HG02852 (cell line): ENCODE data around the gene PERP.

Experiments used
- ATAC-seq: cut with Tn5 transposase; IDR thresholded peaks from one replicate; pipeline ENCODE4 v1.9.1; 2021; ENCODE audit warnings: mild to moderate bottlenecking, moderate library complexity; ENCODE audit not compliant: unreplicated experiment

The PERP gene

DNA sequence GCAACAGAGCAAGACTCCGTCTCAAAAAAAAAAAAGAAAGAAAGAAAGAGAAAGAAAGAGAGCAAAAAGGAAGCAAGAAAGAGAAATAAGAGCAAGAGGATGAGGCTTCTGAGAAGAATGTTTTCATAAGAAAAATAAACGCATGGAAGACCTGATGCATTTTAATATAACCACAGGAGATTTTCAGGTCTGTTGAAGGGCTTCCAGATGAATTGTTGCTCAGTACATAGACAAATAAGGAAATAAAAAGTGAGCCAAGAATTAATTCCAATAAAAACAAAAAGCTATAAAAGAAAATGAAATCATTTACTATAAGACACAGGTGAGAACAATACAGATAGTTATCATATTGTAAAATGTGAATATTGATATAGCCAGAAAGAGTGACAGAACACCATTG lies 43.5 kb downstream of the PERP start:
- no peak for ATAC-seq

DNA sequence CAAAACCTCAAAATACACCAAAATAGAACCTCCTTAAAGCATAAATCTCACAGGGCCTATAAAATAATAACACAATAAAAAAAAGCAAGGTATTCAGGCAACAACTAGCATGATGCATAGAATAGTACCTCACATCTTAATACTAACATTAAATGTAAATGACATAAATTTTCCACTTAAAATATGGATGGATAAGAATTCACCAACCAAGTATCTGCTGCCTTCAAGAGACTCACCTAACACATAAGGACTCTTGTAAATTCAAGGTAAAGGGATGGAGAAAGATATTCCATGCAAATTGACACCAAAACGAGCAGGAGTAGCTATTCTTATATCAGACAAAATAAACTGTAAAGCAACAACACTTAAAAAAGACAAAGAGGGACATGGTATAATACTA lies 52.2 kb downstream of the PERP start:
- ATAC-seq, result no peak

DNA sequence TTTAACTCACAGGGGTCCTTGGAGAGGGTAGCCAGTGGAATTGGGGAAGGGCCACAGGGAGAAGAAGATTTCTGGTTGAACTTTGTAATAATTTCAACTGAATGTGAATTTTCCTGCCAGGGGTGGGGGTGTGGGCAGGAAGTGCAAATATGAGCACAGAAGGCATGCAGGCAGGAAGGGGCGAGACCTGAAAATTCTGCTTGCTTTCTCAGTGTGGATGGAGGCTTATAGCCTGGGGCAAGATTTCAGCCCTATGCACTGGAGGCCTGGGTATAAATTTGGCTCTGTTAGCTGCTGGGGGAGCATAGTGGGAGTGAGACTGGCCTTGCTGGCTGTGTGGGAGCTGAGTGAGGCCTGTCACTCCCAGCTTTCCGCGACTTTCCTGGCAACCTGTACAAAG lies 54.4 kb downstream of the PERP start:
- ATAC-seq, result no peak

DNA sequence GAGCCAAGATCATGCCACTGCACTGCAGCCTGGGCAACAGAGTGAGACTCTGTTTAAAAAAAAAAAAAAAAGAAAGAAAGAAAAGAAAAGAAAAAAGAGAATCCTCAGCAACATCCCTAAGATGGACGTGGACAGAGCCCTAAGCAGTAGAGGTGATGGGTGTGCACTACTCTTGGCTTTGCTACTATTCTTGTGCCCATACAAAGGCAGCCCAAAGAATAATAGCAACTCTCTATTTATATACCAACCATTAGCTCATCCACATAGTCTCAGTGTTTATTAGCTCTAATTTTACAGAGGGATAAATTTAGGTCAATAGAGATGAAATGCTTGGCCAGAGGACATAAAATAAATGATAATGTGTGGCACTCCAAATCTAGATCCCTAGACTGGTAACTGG lies 62.2 kb downstream of the PERP start:
- no peak for ATAC-seq

DNA sequence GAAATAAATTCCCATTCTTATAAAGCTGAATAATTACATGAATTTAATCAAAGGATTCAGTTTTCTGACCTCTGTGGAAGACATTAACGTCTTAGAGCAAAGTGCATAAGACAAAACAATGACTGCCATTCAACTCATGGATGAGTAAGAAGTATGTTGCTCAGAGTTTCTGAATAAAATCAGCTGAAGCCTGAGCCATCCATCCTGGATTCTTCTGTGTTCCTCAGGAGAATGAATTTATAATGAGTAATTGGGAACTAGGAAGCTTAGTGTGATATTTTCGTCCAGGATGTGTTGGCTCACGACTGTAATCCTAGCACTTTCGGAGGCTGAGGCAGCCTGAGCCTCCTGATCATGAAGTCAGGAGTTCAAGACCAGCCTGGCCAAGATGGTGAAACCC lies 62.8 kb downstream of the PERP start:
- no peak for ATAC-seq
